ENCODE data around the gene ELFN1.

DNA sequence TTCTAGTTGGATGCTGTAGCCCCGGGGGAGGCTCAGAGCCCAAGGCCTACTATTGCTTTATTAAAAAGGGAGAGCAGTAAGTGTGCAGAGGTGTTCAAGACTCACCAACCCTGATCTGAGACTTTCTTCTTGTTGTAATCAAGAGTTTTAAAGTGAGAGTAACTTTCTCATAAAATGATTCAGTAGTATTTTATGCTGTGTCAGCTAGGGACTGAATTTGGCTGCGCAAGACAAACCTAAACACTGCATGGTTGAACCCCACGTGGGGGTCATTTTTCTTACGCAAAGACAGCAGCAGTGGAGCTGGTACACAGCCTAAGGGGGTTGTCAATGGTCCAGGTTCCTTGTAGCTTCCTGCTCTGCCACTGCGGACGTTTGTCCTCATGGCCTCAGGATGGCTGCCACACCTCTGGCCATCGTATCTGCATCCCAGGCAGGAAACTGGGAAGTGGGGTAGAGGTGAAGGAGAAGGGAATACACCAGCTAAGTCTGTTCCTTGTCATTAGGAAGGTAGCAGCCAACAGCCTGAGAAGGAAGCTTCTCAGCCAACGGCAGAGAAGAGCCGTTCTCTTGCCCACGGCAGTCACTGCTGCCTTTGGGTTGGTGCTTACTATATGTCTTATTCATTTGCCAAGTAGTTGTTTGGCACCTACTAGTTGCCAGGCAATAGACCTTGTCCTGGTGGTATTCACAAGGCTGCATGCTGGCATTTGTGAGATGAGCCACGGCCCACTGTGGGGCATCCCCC is 44.7 kb downstream of the ELFN1 start:
- TF ChIP-seq ZNF274 (IDR thresholded peaks at IDR 0.05; ENCODE audit: insufficient read depth, insufficient read length) (no peak), EGR1 (IDR thresholded peaks at IDR 0.05; ENCODE audit: borderline replicate concordance in 1 of 2, low read depth in 2 of 2, low read length in 2 of 2) (no peak), ZNF217 (IDR thresholded peaks at IDR 0.05) (no peak), BRCA1 (IDR thresholded peaks at IDR 0.05; ENCODE audit: low read depth, low read length) (no peak)
- TF ChIP-seq, protein P1, sequence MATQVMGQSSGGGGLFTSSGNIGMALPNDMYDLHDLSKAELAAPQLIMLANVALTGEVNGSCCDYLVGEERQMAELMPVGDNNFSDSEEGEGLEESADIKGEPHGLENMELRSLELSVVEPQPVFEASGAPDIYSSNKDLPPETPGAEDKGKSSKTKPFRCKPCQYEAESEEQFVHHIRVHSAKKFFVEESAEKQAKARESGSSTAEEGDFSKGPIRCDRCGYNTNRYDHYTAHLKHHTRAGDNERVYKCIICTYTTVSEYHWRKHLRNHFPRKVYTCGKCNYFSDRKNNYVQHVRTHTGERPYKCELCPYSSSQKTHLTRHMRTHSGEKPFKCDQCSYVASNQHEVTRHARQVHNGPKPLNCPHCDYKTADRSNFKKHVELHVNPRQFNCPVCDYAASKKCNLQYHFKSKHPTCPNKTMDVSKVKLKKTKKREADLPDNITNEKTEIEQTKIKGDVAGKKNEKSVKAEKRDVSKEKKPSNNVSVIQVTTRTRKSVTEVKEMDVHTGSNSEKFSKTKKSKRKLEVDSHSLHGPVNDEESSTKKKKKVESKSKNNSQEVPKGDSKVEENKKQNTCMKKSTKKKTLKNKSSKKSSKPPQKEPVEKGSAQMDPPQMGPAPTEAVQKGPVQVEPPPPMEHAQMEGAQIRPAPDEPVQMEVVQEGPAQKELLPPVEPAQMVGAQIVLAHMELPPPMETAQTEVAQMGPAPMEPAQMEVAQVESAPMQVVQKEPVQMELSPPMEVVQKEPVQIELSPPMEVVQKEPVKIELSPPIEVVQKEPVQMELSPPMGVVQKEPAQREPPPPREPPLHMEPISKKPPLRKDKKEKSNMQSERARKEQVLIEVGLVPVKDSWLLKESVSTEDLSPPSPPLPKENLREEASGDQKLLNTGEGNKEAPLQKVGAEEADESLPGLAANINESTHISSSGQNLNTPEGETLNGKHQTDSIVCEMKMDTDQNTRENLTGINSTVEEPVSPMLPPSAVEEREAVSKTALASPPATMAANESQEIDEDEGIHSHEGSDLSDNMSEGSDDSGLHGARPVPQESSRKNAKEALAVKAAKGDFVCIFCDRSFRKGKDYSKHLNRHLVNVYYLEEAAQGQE (IDR thresholded peaks at IDR 0.05; ENCODE audit: low read depth, low read length): no peak
- TF ChIP-seq, protein P2, sequence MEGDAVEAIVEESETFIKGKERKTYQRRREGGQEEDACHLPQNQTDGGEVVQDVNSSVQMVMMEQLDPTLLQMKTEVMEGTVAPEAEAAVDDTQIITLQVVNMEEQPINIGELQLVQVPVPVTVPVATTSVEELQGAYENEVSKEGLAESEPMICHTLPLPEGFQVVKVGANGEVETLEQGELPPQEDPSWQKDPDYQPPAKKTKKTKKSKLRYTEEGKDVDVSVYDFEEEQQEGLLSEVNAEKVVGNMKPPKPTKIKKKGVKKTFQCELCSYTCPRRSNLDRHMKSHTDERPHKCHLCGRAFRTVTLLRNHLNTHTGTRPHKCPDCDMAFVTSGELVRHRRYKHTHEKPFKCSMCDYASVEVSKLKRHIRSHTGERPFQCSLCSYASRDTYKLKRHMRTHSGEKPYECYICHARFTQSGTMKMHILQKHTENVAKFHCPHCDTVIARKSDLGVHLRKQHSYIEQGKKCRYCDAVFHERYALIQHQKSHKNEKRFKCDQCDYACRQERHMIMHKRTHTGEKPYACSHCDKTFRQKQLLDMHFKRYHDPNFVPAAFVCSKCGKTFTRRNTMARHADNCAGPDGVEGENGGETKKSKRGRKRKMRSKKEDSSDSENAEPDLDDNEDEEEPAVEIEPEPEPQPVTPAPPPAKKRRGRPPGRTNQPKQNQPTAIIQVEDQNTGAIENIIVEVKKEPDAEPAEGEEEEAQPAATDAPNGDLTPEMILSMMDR (IDR thresholded peaks at IDR 0.05 in 2 of 3, conservative IDR thresholded peaks at IDR 0.05 in 1 of 3; ENCODE audit: control insufficient read depth in 2 of 3, extremely low read depth in 1 of 3, insufficient read depth in 1 of 3, low read depth in 3 of 3, low read length in 3 of 3): no peak
- TF ChIP-seq, protein P3, sequence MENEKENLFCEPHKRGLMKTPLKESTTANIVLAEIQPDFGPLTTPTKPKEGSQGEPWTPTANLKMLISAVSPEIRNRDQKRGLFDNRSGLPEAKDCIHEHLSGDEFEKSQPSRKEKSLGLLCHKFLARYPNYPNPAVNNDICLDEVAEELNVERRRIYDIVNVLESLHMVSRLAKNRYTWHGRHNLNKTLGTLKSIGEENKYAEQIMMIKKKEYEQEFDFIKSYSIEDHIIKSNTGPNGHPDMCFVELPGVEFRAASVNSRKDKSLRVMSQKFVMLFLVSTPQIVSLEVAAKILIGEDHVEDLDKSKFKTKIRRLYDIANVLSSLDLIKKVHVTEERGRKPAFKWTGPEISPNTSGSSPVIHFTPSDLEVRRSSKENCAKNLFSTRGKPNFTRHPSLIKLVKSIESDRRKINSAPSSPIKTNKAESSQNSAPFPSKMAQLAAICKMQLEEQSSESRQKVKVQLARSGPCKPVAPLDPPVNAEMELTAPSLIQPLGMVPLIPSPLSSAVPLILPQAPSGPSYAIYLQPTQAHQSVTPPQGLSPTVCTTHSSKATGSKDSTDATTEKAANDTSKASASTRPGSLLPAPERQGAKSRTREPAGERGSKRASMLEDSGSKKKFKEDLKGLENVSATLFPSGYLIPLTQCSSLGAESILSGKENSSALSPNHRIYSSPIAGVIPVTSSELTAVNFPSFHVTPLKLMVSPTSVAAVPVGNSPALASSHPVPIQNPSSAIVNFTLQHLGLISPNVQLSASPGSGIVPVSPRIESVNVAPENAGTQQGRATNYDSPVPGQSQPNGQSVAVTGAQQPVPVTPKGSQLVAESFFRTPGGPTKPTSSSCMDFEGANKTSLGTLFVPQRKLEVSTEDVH (IDR thresholded peaks at IDR 0.05; ENCODE audit: low read depth, partially characterized antibody): no peak
- TF ChIP-seq, protein P4, sequence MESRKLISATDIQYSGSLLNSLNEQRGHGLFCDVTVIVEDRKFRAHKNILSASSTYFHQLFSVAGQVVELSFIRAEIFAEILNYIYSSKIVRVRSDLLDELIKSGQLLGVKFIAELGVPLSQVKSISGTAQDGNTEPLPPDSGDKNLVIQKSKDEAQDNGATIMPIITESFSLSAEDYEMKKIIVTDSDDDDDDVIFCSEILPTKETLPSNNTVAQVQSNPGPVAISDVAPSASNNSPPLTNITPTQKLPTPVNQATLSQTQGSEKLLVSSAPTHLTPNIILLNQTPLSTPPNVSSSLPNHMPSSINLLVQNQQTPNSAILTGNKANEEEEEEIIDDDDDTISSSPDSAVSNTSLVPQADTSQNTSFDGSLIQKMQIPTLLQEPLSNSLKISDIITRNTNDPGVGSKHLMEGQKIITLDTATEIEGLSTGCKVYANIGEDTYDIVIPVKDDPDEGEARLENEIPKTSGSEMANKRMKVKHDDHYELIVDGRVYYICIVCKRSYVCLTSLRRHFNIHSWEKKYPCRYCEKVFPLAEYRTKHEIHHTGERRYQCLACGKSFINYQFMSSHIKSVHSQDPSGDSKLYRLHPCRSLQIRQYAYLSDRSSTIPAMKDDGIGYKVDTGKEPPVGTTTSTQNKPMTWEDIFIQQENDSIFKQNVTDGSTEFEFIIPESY (IDR thresholded peaks at IDR 0.05): no peak
- TF ChIP-seq, protein P5, sequence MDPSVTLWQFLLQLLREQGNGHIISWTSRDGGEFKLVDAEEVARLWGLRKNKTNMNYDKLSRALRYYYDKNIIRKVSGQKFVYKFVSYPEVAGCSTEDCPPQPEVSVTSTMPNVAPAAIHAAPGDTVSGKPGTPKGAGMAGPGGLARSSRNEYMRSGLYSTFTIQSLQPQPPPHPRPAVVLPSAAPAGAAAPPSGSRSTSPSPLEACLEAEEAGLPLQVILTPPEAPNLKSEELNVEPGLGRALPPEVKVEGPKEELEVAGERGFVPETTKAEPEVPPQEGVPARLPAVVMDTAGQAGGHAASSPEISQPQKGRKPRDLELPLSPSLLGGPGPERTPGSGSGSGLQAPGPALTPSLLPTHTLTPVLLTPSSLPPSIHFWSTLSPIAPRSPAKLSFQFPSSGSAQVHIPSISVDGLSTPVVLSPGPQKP (IDR thresholded peaks at IDR 0.05; ENCODE audit: low read depth, low read length): no peak

Data from GM12878 (cell line).